ENCODE data around the gene SLC5A4.
A peak's percentile ranks its signal among the peaks of the same experiment; 100 is the strongest.

The SLC5A4 gene

DNA sequence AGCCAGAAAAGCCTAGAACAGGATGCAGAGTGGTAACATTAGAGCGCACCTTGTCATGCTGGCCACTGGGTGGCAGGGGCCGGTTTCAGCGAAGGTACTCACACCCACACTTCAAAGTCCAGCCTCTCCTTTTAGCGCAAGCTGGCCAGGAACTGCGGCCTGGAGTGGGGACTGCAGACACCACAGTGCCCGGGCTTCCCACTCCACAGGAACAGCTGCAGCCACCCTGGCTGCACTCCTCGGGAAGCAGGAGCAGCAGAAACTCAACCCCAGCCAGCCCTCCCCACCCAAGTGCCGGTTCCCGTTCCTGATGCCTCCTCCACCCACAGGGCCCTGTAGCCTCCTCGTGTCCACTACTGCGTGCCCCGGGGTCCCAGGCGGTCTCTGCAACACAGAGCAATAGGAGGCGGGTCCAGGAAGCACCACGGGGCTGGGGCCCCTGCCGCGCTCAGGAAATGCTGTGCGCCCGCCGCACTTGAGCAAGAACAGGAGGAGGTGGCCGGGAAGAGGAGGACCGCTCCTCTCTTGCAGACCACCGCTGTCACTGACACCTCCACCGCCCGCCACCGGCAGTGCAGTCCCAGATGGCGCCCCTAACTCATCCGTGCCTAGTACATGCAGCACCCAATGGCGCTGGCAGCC, 52.5 kb downstream of the SLC5A4 start:
- no peaks in the 10 kb centered on the region for H3K36me3 ChIP-seq (ENCODE audit: control insufficient read depth in 1 of 2, insufficient read depth in 2 of 2, low read depth in 1 of 2, low read length in 2 of 2)
- no peak overlapping the region for H2BK5ac ChIP-seq (ENCODE audit: low read depth, low read length, poor library complexity, severe bottlenecking)
- no peak overlapping the region for H3K4me3 ChIP-seq (ENCODE audit: insufficient read depth in 1 of 2, low read depth in 1 of 2, low read length in 2 of 2)
- WGBS: 24% methylated on average over 29 of the region's 29 CpGs
- H3K9ac ChIP-seq (ENCODE audit: low read length): no peak overlapping the region
- no peak overlapping the region for H2BK120ac ChIP-seq (ENCODE audit: low read depth, low read length)
- no peaks in the 10 kb centered on the region for H3K9me3 ChIP-seq (ENCODE audit: control insufficient read depth, low read length)
- H3K79me1 ChIP-seq (replicated peaks; ENCODE audit: low read length, poor library complexity, severe bottlenecking): no peaks in the 10 kb centered on the region
- H2BK15ac ChIP-seq (ENCODE audit: low read depth, poor library complexity, severe bottlenecking): no peak overlapping the region
- H2BK12ac ChIP-seq (ENCODE audit: low read length in 2 of 2): no peak overlapping the region
- no peak overlapping the region for H3K14ac ChIP-seq (ENCODE audit: low read length in 2 of 2)
- no peak overlapping the region for H3K18ac ChIP-seq (ENCODE audit: low read depth in 1 of 2, low read length in 2 of 2)
- H4K8ac ChIP-seq (ENCODE audit: low read length): no peak overlapping the region
- H3K4me2 ChIP-seq (ENCODE audit: low read length, poor library complexity, severe bottlenecking): no peak overlapping the region
- H2AK5ac ChIP-seq (ENCODE audit: low read length, severe bottlenecking): no peak overlapping the region
- H3K23ac ChIP-seq (ENCODE audit: low read length in 2 of 2): no peak overlapping the region
- H3K27me3 ChIP-seq (ENCODE audit: control insufficient read depth in 1 of 2, insufficient read depth in 1 of 2, low read length in 2 of 2): peaks cover 37 to 53% of the 10 kb centered on the region in 2 experiments
- no peak overlapping the region for H3K4ac ChIP-seq (ENCODE audit: low read depth in 1 of 2, low read length in 2 of 2)
- peaks cover 25% of the 10 kb centered on the region for H3K4me1 ChIP-seq (ENCODE audit: control insufficient read depth, insufficient read depth, low read depth, low read length)
- peak; percentile 14 for DNase-seq
- H4K91ac ChIP-seq (ENCODE audit: low read length): no peak overlapping the region
- no peak overlapping the region for H2AFZ ChIP-seq (ENCODE audit: low read depth, low read length)
- no peak overlapping the region for H3K27ac ChIP-seq (ENCODE audit: low read length, poor library complexity, severe bottlenecking)

DNA sequence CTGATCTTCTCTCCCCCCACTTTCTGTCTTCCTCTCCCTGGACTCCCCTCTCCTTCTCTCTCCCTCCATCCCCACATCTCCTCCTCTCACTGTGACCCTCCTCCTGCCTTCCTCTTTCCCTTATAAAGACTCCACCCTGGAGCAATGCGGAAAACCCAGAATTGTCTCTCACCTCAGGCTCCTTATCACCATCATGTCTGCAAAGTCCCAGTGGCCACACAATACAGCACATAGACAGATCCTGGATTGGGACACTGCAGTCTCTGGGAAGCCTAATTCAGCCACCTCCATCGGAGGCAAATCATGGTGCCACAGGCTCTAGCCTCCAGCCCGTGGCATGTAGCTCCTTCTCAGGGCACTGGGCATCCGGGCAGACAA, 53.0 kb downstream of the SLC5A4 start:
- no peak overlapping the region for H2AFZ ChIP-seq (ENCODE audit: low read depth, low read length)
- H3K4me3 ChIP-seq (ENCODE audit: insufficient read depth in 1 of 2, low read depth in 1 of 2, low read length in 2 of 2): no peak overlapping the region
- no peak overlapping the region for H2AK5ac ChIP-seq (ENCODE audit: low read length, severe bottlenecking)
- H3K18ac ChIP-seq (ENCODE audit: low read depth in 1 of 2, low read length in 2 of 2): no peak overlapping the region
- no peak overlapping the region for H4K8ac ChIP-seq (ENCODE audit: low read length)
- no peak overlapping the region for H3K4me2 ChIP-seq (ENCODE audit: low read length, poor library complexity, severe bottlenecking)
- no peak overlapping the region for H2BK15ac ChIP-seq (ENCODE audit: low read depth, poor library complexity, severe bottlenecking)
- H2BK12ac ChIP-seq (ENCODE audit: low read length in 2 of 2): no peak overlapping the region
- peaks cover 37 to 55% of the 10 kb centered on the region in 2 experiments for H3K27me3 ChIP-seq (ENCODE audit: control insufficient read depth in 1 of 2, insufficient read depth in 1 of 2, low read length in 2 of 2)
- no peak overlapping the region for H3K27ac ChIP-seq (ENCODE audit: low read length, poor library complexity, severe bottlenecking)
- no peaks in the 10 kb centered on the region for H3K9me3 ChIP-seq (ENCODE audit: control insufficient read depth, low read length)
- no peak overlapping the region for H3K9ac ChIP-seq (ENCODE audit: low read length)
- H2BK120ac ChIP-seq (ENCODE audit: low read depth, low read length): no peak overlapping the region
- no peak overlapping the region for H3K23ac ChIP-seq (ENCODE audit: low read length in 2 of 2)
- H3K4ac ChIP-seq (ENCODE audit: low read depth in 1 of 2, low read length in 2 of 2): no peak overlapping the region
- no peaks in the 10 kb centered on the region for H3K36me3 ChIP-seq (ENCODE audit: control insufficient read depth in 1 of 2, insufficient read depth in 2 of 2, low read depth in 1 of 2, low read length in 2 of 2)
- H4K91ac ChIP-seq (ENCODE audit: low read length): no peak overlapping the region
- H3K14ac ChIP-seq (ENCODE audit: low read length in 2 of 2): no peak overlapping the region
- no peaks in the 10 kb centered on the region for H3K79me1 ChIP-seq (replicated peaks; ENCODE audit: low read length, poor library complexity, severe bottlenecking)
- 32% methylated on average over 4 of the region's 4 CpGs for WGBS
- H2BK5ac ChIP-seq (ENCODE audit: low read depth, low read length, poor library complexity, severe bottlenecking): no peak overlapping the region
- DNase-seq: no peak
- H3K4me1 ChIP-seq (ENCODE audit: control insufficient read depth, insufficient read depth, low read depth, low read length): peaks cover 25% of the 10 kb centered on the region

DNA sequence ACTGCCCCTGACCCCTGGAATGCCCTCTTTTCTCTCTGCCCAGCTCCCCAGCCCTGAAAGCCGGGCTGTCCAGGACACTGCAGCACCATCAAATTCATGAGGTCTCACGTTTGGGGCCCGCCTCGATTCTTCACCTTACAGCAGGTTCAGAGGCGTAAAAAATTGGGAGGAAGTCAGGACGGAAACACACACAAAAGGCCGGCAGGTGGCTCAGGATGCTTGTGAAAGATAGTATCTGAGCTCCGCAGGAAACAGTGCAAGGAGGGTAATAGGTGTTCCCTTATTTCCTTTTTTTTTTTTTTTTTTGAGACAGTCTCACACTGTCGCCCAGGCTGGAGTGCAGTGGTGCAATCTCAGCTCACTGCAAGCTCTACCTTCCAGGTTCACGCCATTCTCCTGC, 54.4 kb downstream of the SLC5A4 start:
- WGBS: 59% methylated on average over 7 of the region's 10 CpGs

DNA sequence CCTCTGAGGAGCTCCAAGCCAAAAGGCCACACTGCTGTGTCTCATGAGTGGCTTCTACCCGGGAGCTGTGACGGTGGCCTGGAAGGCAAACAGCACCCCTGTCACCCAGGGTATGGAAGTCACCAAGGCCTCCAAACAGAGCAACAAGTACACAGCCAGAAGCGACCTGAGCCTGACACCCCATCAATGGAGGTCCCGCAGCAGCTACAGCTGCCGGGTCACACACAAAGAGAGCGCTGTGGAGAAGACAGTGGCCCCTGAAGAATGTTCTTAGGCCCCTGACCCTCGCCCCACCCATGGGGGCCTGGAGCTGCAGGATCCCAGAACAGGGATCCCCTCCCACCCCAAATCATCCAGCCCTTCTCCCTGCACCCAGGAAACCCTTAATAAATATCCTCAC, 55.2 kb downstream of the SLC5A4 start:
- Histone ChIP-seq H2BK5ac (ENCODE audit: low read depth, low read length, poor library complexity, severe bottlenecking) (no peak overlapping the region), H2BK12ac (ENCODE audit: low read length in 2 of 2) (no peak overlapping the region), H4K8ac (ENCODE audit: low read length) (no peak overlapping the region), H3K4me1 (ENCODE audit: control insufficient read depth, insufficient read depth, low read depth, low read length) (peaks cover 18% of the 10 kb centered on the region), H3K18ac (ENCODE audit: low read depth in 1 of 2, low read length in 2 of 2) (no peak overlapping the region), H3K27ac (ENCODE audit: low read length, poor library complexity, severe bottlenecking) (no peak overlapping the region), H2AK5ac (ENCODE audit: low read length, severe bottlenecking) (no peak overlapping the region), H3K4ac (ENCODE audit: low read depth in 1 of 2, low read length in 2 of 2) (no peak overlapping the region), H3K9me3 (ENCODE audit: control insufficient read depth, low read length) (no peaks in the 10 kb centered on the region), H2AFZ (ENCODE audit: low read depth, low read length) (no peak overlapping the region), H3K4me3 (ENCODE audit: insufficient read depth in 1 of 2, low read depth in 1 of 2, low read length in 2 of 2) (no peak overlapping the region), H3K27me3 (ENCODE audit: control insufficient read depth in 1 of 2, insufficient read depth in 1 of 2, low read length in 2 of 2) (peaks cover 41 to 64% of the 10 kb centered on the region in 2 experiments), H3K23ac (ENCODE audit: low read length in 2 of 2) (no peak overlapping the region), H3K79me1 (replicated peaks; ENCODE audit: low read length, poor library complexity, severe bottlenecking) (no peaks in the 10 kb centered on the region), H2BK15ac (ENCODE audit: low read depth, poor library complexity, severe bottlenecking) (no peak overlapping the region), H4K91ac (ENCODE audit: low read length) (no peak overlapping the region), H3K4me2 (ENCODE audit: low read length, poor library complexity, severe bottlenecking) (no peak overlapping the region), H3K14ac (ENCODE audit: low read length in 2 of 2) (no peak overlapping the region), H3K36me3 (ENCODE audit: control insufficient read depth in 1 of 2, insufficient read depth in 2 of 2, low read depth in 1 of 2, low read length in 2 of 2) (no peaks in the 10 kb centered on the region), H3K9ac (ENCODE audit: low read length) (no peak overlapping the region), H2BK120ac (ENCODE audit: low read depth, low read length) (no peak overlapping the region)
- WGBS: 71% methylated on average over 7 of the region's 7 CpGs
- no peak for DNase-seq

More for the DNA sequence above, 54.4 kb downstream of the SLC5A4 start:
- no peak overlapping the region for H3K4me3 ChIP-seq (ENCODE audit: insufficient read depth in 1 of 2, low read depth in 1 of 2, low read length in 2 of 2)
- H3K79me1 ChIP-seq (replicated peaks; ENCODE audit: low read length, poor library complexity, severe bottlenecking): no peaks in the 10 kb centered on the region
- H4K91ac ChIP-seq (ENCODE audit: low read length): no peak overlapping the region
- H3K9ac ChIP-seq (ENCODE audit: low read length): no peak overlapping the region
- H3K9me3 ChIP-seq (ENCODE audit: control insufficient read depth, low read length): no peaks in the 10 kb centered on the region
- H2BK5ac ChIP-seq (ENCODE audit: low read depth, low read length, poor library complexity, severe bottlenecking): no peak overlapping the region
- H2AK5ac ChIP-seq (ENCODE audit: low read length, severe bottlenecking): no peak overlapping the region
- H3K4me1 ChIP-seq (ENCODE audit: control insufficient read depth, insufficient read depth, low read depth, low read length): peaks cover 25% of the 10 kb centered on the region
- H3K4ac ChIP-seq (ENCODE audit: low read depth in 1 of 2, low read length in 2 of 2): no peak overlapping the region
- no peak for DNase-seq
- no peak overlapping the region for H3K18ac ChIP-seq (ENCODE audit: low read depth in 1 of 2, low read length in 2 of 2)
- no peak overlapping the region for H2AFZ ChIP-seq (ENCODE audit: low read depth, low read length)
- peaks cover 41 to 64% of the 10 kb centered on the region in 2 experiments for H3K27me3 ChIP-seq (ENCODE audit: control insufficient read depth in 1 of 2, insufficient read depth in 1 of 2, low read length in 2 of 2)
- H4K8ac ChIP-seq (ENCODE audit: low read length): no peak overlapping the region
- no peak overlapping the region for H2BK120ac ChIP-seq (ENCODE audit: low read depth, low read length)
- no peak overlapping the region for H3K14ac ChIP-seq (ENCODE audit: low read length in 2 of 2)
- no peak overlapping the region for H2BK15ac ChIP-seq (ENCODE audit: low read depth, poor library complexity, severe bottlenecking)
- no peak overlapping the region for H2BK12ac ChIP-seq (ENCODE audit: low read length in 2 of 2)
- no peaks in the 10 kb centered on the region for H3K36me3 ChIP-seq (ENCODE audit: control insufficient read depth in 1 of 2, insufficient read depth in 2 of 2, low read depth in 1 of 2, low read length in 2 of 2)
- H3K23ac ChIP-seq (ENCODE audit: low read length in 2 of 2): no peak overlapping the region
- H3K4me2 ChIP-seq (ENCODE audit: low read length, poor library complexity, severe bottlenecking): no peak overlapping the region
- H3K27ac ChIP-seq (ENCODE audit: low read length, poor library complexity, severe bottlenecking): no peak overlapping the region
